Endothelial cell (in vitro differentiated cells): Measurements from ENCODE around the gene ERRFI1. TPM values are rescaled to one million over a fixed set of nuclear protein-coding genes. Genes with fewer than 3 reads are reported as not detected.

ENCODE experiments used
- DNase-seq: peaks from one replicate; pipeline ENCODE4 v3.0.0; 2021; ENCODE audit warnings: low spot score
- H3K27ac Mint-ChIP-seq: one replicate; pipeline ENCODE4 v1.8.0; 2021; ENCODE audit warnings: mixed read lengths, inconsistent platforms; ENCODE audit not compliant: unreplicated experiment
- H3K27me3 Mint-ChIP-seq: one replicate; pipeline ENCODE4 v1.8.0; 2021; ENCODE audit warnings: mild to moderate bottlenecking, moderate library complexity, mixed read lengths, inconsistent platforms; ENCODE audit not compliant: unreplicated experiment
- H3K36me3 Mint-ChIP-seq: one replicate; pipeline ENCODE4 v1.8.0; 2021; ENCODE audit warnings: mild to moderate bottlenecking, low read depth, mixed read lengths, inconsistent platforms; ENCODE audit not compliant: unreplicated experiment
- H3K4me1 Mint-ChIP-seq: one replicate; pipeline ENCODE4 v1.8.0; 2021; ENCODE audit warnings: mild to moderate bottlenecking, mixed read lengths, inconsistent platforms; ENCODE audit not compliant: unreplicated experiment
- H3K4me3 Mint-ChIP-seq: one replicate; pipeline ENCODE4 v1.8.0; 2021; ENCODE audit warnings: mild to moderate bottlenecking, mixed read lengths, inconsistent platforms; ENCODE audit not compliant: unreplicated experiment
- H3K9me3 Mint-ChIP-seq: one replicate; pipeline ENCODE4 v1.8.0; 2021; ENCODE audit warnings: mixed read lengths, inconsistent platforms; ENCODE audit not compliant: unreplicated experiment
- CTCF ChIP-seq: fragments of 200-600 bp; sonication (generic); IDR thresholded peaks from one replicate; pipeline ENCODE4 v1.5.0; 2021; ENCODE audit warnings: antibody characterized with exemption; ENCODE audit not compliant: unreplicated experiment
- total RNA-seq: library from RNA; stranded (reverse); fragmentation: NEBNext Ultra II Directional; extraction: Animal tissue kit (Norgen Biotek cat#: 25700); gene quantifications from one replicate; pipeline ENCODE4 v1.2.1, GENCODE V29; 2021; ENCODE audit not compliant: unreplicated experiment

ERRFI1 gene
- total RNA-seq, 1 donor from 2014 or later, result 16.5 TPM

- TF ChIP-seq CTCF, result no peak
- Mint-ChIP-seq H3K4me1 (peaks cover 2% of the 10 kb centered on the region), H3K27me3 (no peaks in the 10 kb centered on the region), H3K27ac (no peak overlapping the region), H3K9me3 (no peaks in the 10 kb centered on the region), H3K4me3 (no peak overlapping the region), H3K36me3 (no peaks in the 10 kb centered on the region)
- no peak for DNase-seq
Observed at GRCh38 chr1:8065369-8065768, 39.3 kb upstream of the ERRFI1 start.

- no peak for TF ChIP-seq CTCF
- DNase-seq, result no peak
- no peak overlapping the region for H3K4me3 Mint-ChIP-seq
- no peak overlapping the region for H3K27ac Mint-ChIP-seq
- no peaks in the 10 kb centered on the region for H3K9me3 Mint-ChIP-seq
- no peaks in the 10 kb centered on the region for H3K27me3 Mint-ChIP-seq
- H3K4me1 Mint-ChIP-seq, result no peaks in the 10 kb centered on the region
- H3K36me3 Mint-ChIP-seq, result no peaks in the 10 kb centered on the region
Observed at GRCh38 chr1:8063298-8064036, 37.4 kb upstream of the ERRFI1 start.

- Mint-ChIP-seq H3K36me3 (no peaks in the 10 kb centered on the region), H3K27ac (no peak overlapping the region), H3K4me3 (no peak overlapping the region), H3K4me1 (no peaks in the 10 kb centered on the region), H3K9me3 (no peaks in the 10 kb centered on the region), H3K27me3 (no peaks in the 10 kb centered on the region)
- DNase-seq, result no peak
- TF ChIP-seq CTCF, result no peak
Observed at GRCh38 chr1:8062861-8063260, 36.8 kb upstream of the ERRFI1 start.

- no peak for TF ChIP-seq CTCF
- no peaks in the 10 kb centered on the region for H3K9me3 Mint-ChIP-seq
- no peaks in the 10 kb centered on the region for H3K27me3 Mint-ChIP-seq
- no peak overlapping the region for H3K27ac Mint-ChIP-seq
- DNase-seq, result no peak
- no peaks in the 10 kb centered on the region for H3K4me1 Mint-ChIP-seq
- no peak overlapping the region for H3K4me3 Mint-ChIP-seq
- no peaks in the 10 kb centered on the region for H3K36me3 Mint-ChIP-seq
Observed at GRCh38 chr1:8061673-8062386, 35.7 kb upstream of the ERRFI1 start.

GRCh38 chr1:8061210-8061609 is 35.1 kb upstream of the ERRFI1 start:
- H3K36me3 Mint-ChIP-seq, result no peaks in the 10 kb centered on the region
- no peak for DNase-seq
- no peak overlapping the region for H3K4me3 Mint-ChIP-seq
- H3K4me1 Mint-ChIP-seq, result no peaks in the 10 kb centered on the region
- peaks cover 2% of the 10 kb centered on the region for H3K27me3 Mint-ChIP-seq
- TF ChIP-seq CTCF, result no peak
- H3K9me3 Mint-ChIP-seq, result no peaks in the 10 kb centered on the region
- no peak overlapping the region for H3K27ac Mint-ChIP-seq
